Lower leg skin (tissue), 3 donors: ENCODE data around the gene GPR32.

Experiments
- POLR2A ChIP-seq, 2 donors: fragments of 450-650 bp; IDR thresholded peaks; one replicate each; pipeline ENCODE4 v1.6.1; 2016 to 2017; ENCODE audit warnings: antibody characterized with exemption in 2 of 2, mild to moderate bottlenecking in 1 of 2, moderate library complexity in 1 of 2
- TF ChIP-seq, protein P1 (sequence below), 3 donors: fragments of 450-650 bp; IDR thresholded peaks; one replicate each; pipeline ENCODE4 v1.5.1; 2016; ENCODE audit warnings: antibody characterized with exemption in 3 of 3, mild to moderate bottlenecking in 3 of 3, moderate library complexity in 2 of 3

DNA sequence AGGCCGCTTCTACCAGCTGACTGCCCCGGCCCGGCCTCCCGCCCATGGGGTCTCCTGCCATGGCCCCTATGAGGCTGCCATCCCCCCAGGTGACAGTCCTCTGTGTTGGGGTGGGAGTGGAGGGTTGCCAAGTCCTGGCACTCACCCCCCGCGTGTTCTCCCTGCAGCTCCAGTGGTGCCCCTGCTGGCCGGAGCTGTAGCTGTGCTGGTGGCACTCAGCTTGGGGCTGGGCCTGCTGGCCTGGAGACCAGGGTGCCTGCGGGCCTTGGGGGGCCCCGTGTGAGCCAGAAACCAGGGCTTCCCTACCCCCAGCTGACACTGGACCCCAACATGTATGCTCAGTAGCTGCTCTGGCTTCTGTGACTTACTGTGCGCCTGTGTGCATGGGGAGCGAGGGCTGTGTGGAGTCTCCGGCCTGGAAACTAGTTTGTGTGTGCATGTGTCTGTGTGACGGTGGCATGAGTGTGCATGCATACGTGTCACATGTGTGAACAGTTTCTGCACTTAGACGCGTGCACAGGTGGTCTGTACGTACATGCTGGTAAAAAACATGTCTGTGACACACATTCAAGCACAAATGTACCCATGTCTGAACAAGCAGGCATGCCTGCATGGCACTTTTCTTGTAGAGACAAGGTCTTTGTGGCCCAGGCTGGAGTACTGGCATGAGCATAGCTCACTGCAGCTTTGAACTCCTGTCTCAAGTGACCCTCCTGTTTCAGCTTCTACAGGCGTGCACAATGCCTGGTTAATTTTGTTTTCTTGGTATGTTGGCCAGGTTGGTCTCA lies 24.8 kb downstream of the GPR32 start:
- TF ChIP-seq, protein P1, sequence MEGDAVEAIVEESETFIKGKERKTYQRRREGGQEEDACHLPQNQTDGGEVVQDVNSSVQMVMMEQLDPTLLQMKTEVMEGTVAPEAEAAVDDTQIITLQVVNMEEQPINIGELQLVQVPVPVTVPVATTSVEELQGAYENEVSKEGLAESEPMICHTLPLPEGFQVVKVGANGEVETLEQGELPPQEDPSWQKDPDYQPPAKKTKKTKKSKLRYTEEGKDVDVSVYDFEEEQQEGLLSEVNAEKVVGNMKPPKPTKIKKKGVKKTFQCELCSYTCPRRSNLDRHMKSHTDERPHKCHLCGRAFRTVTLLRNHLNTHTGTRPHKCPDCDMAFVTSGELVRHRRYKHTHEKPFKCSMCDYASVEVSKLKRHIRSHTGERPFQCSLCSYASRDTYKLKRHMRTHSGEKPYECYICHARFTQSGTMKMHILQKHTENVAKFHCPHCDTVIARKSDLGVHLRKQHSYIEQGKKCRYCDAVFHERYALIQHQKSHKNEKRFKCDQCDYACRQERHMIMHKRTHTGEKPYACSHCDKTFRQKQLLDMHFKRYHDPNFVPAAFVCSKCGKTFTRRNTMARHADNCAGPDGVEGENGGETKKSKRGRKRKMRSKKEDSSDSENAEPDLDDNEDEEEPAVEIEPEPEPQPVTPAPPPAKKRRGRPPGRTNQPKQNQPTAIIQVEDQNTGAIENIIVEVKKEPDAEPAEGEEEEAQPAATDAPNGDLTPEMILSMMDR (IDR thresholded peaks at IDR 0.05), result no peak
- no peak for TF ChIP-seq POLR2A (IDR thresholded peaks at IDR 0.05)
